ENCODE measurements around the gene HTT.

The HTT gene

GRCh38 chr4:3177905-3178304 is 103.4 kb downstream of the HTT start:
- DNase-seq: no peak

GRCh38 chr4:3178351-3178750 is 103.9 kb downstream of the HTT start:
- no peak for DNase-seq

DNA sequence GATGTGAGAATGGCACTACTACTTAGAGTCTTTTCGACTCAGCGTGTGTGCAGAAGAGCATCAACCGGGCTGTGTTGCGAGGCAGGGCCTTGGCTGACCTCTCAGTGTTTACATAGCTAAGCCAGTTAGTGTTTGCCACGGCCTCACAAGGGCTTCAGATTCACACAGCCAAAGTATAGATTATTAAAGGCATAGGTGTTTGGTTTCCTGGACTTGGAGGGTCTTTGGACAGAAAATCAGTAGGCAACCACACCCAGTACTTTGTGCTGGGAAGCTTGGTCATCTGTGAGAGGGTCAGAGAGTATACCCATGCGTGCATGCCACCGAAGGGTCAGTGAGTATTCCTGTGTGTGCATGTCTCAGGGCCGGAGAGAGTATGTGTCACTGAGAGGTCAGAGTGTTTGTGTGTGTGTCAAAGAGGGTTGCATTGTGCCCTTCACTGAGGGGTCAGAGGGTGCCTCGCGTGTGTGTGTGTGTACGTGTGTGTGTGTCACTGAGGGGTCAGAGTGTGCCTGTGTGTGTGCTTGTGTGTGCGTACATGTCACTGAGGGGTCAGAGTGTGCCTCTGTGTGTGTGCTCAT is 104.7 kb downstream of the HTT start:
- no peak for DNase-seq

DNA sequence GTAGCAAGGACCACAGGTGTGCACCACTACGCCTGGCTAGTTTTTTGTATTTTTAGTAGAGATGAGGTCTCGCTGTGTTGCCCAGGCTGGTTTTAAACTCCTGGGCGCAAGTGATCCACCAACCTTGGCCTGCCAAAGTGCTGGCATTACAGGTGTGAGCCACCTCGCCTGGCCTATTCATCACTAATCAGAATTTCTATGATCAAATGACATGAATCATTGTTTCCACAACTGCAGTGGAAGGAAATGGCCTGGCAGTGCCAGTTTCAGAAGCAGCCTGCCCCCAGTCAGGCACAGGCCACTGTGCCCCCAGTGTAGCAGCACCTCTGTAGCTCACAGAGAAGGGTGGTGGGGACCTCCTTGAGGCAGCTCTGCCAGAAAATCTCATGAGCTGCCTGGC is 108.5 kb downstream of the HTT start:
- DNase-seq: no peak

DNA sequence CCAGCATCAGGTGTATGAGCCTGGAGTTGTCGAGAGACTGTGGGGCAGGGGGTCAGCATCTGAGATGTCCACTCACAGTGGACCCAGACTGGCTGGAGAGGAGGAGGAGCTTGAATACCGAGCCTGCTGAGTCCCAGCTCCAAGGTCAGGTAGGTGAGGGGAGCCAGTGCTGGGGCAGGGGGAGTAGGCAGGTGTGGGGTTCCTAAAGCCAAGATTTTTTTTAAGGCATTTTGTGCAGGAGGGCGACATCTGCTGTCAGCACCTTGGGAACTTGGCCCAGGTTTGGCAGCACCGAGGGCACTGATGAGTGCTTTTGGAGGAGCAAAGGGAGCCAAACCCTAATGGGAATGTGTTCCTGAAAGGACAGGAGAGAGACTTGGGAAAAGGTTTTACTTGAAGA is 110.2 kb downstream of the HTT start:
- no peak for DNase-seq

GRCh38 chr4:3186609-3187008 is 112.1 kb downstream of the HTT start:
- DNase-seq: no peak

GRCh38 chr4:3188118-3188517 is 113.6 kb downstream of the HTT start:
- no peak for DNase-seq

DNA sequence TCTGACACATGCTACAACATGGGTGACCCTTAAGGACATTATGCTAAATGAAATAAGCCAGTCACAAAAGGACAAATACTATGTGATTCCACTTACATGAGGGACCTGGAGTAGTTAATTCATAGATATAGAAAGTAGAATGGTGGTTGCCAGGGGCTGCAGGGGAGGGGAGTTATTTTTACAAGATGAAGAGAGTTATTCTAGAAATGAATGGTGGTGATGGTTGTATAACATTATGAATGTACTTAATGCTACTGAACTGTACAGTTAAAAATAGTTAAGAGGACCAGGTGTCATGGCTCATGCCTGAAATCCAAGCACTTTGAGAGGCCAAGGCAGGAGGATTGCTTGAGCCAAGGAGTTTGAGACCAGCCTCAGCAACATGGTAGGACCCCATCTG is 115.0 kb downstream of the HTT start:
- DNase-seq: no peak

- no peak for DNase-seq
These were observed 116.1 kb downstream of the HTT start for GRCh38 chr4:3190549-3190948.

DNA sequence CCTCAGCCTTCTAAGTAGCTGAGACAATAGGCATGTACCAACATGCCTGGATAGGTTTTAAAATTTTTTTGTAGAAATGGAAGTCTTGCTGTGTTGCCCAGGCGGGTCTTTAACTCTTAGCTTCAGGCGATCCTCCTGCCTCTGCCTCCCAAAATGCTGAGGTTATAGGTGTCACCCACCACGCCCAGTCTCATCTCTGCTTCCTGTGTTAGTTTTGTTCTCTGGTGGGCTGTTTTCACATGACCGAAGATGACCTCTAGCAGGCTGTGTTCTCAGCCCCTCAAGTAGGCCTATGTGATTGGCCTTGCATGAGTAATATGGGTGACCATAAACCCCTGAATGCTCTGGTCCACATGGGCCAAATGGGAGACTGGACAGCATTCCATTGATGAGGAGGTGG is 117.7 kb downstream of the HTT start:
- DNase-seq: no peak

- DNase-seq: no peak
These were observed 118.3 kb downstream of the HTT start for GRCh38 chr4:3192827-3193226.

DNA sequence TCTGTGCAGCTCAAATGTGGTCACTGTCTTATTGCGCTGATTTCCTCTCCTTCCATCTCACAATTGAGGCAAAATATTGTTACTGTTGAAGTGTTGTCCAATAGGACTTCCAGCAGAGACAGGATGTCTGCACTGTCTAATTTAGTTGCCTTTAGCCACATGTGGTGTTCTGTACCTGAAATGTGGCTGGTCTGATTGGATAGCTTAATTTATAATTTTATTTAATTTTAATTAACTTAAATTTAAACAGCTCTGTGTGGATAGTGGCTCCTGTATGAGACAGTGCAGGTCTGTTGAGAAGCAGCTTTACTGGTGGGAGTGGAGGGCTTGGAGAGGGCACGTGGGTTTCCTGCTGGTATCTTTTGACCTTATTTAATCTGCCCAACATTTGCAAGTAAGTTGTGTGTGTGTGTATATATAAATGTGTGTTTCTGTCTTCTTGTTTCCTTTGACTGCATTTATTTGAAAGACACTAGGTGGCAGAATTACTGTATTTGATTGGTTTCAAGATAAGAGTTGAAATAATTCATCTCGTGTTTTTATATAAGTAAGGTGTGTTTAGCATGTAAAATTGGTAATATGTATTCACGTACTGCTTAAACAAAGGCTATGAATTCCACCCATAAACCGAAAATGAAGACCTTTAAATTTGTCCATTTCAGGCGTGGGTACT is 119.2 kb downstream of the HTT start:
- no peak for DNase-seq

GRCh38 chr4:3196670-3197359 is 122.3 kb downstream of the HTT start:
- no peak for DNase-seq

- DNase-seq: no peak
These were observed 123.1 kb downstream of the HTT start for GRCh38 chr4:3197366-3198105.

DNA sequence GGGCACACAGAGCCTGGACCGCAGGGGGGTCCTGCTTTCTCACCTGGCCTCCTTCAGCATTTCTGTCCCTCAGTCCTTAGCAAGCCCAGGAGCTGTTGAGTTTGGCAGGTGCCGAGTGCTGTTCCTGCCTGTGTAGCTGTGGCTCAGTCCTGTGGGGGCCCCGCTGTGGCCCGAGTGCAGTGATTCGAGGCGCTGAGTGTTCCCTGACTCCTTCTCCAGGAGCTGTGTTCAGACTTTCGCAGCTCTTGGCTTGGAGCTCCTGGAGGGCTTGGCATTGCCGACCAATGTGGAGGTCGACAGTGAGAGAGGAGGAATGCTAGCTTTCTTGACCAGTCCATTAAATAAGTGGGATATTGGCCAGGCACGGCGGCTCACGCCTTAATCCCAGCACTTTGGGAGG is 124.4 kb downstream of the HTT start:
- no peak for DNase-seq

GRCh38 chr4:3199653-3200422 is 125.4 kb downstream of the HTT start:
- no peak for DNase-seq

GRCh38 chr4:3200423-3201090 is 126.1 kb downstream of the HTT start:
- DNase-seq: no peak

DNA sequence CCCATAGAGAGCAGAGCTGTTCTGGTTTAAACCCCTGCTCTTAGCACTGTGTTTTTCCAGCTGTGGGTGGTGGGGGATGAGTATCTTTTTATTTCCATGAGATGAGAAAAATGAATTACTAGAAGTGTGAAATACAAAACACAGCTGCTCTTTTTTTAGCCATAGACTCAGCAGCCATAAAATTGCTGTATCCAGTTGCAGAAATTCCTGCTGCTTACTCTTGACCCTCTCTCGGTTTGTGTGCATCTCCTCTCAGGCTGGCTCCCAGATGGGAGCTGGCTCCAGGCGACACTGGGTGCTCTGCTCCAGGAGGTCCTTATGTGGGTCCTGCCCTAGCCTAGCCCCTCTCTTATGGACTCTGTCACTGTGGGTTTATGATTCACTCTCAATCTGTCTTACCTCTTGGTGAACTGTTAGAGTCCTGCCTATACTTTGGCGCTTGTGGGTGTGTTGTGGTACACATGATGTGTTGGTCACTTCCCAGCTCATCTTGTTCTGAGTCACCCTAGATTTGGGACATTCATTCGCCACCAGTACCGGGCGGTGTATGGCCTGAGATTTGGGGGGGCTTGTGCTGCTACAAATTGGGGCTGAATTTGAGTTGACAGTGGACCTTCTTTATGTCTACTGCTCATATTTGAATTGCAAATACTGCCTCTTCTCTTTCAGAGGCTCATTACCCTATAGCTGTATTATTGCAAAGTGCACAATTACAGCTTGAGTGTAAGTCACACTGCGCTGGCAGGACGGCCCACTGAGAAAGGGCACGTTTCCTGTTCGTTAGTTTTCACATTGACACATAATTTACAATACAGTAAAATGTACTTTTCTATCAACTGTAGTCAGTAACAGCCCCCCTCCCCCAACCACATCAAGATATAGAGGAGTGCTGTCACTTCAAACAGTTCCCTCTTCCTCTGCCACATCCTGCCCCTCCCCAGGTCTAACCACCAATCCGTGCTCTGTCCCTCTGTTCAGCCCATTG is 127.5 kb downstream of the HTT start:
- peak; percentile 54 for DNase-seq

DNA sequence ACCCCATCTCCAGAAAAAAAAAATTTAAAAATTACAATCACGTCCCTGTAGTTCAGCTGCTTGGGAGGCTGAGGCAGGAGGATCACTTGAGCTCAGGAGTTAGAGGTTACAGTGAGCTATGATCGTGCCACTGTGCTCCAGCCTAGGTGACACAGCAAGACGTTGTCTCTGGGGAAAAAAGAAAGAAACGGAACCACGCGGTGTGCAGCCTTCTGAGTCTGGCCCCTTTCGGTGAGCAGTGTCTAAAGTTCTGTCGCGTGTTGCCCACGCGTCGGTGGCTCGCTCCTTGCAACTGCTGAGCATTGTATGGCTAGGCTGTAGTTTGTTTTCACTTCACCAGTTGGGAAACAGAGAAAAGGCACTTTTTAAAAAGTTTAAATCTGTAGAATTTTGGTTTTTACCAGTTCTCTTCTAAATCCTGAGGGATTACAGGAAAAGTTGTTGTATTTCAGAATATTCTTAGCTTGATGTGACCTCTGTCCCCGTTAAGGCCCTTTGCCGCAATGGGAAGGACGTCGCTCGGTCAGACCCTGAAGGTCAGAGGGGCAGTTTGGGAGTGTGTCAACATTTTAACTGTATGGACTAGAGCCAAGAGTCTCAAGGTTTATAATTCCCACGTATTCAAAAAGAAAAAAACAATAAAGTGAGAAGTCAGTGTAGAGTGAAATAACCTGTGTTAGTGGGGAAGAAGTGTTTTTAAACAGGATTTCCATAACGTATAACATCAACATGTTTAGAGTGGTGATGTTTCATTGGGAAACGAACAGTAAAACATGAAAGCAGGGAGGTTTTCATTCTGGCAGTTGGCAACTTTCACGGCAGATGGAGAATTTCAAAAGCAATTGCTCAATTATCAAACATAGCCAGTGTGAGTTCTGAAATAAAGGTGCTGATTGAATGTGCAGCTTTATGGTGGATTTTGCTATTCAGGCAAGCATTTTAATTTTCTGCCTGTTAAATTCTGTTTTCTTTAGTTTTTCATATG is 128.6 kb downstream of the HTT start:
- DNase-seq: peak; percentile 48

DNA sequence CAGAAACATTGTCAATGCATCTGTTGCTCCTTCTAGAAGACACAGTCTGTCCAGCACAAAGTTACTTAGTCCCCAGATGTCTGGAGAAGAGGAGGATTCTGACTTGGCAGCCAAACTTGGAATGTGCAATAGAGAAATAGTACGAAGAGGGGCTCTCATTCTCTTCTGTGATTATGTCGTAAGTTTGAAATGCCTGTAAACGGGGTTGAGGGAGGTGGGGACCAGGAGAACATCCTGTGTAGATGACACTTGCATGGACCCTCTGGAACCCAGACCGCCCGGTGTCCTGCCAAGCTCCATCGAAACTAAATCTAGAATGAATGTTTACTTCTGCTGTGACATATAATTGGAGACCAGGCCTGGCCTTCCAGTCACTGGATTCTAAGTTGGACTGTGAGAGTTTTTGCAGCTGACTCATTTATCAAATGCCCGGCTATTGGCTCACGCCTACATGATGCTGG is 129.5 kb downstream of the HTT start:
- DNase-seq: no peak

Data from activated naive CD4-positive, alpha-beta T cell treated with anti-CD3 and anti-CD28 coated beads, Interleukin-2, amount 50 U/mL, for 16 hours (primary cell).